ENCODE data around the gene RAB11FIP4.

DNA sequence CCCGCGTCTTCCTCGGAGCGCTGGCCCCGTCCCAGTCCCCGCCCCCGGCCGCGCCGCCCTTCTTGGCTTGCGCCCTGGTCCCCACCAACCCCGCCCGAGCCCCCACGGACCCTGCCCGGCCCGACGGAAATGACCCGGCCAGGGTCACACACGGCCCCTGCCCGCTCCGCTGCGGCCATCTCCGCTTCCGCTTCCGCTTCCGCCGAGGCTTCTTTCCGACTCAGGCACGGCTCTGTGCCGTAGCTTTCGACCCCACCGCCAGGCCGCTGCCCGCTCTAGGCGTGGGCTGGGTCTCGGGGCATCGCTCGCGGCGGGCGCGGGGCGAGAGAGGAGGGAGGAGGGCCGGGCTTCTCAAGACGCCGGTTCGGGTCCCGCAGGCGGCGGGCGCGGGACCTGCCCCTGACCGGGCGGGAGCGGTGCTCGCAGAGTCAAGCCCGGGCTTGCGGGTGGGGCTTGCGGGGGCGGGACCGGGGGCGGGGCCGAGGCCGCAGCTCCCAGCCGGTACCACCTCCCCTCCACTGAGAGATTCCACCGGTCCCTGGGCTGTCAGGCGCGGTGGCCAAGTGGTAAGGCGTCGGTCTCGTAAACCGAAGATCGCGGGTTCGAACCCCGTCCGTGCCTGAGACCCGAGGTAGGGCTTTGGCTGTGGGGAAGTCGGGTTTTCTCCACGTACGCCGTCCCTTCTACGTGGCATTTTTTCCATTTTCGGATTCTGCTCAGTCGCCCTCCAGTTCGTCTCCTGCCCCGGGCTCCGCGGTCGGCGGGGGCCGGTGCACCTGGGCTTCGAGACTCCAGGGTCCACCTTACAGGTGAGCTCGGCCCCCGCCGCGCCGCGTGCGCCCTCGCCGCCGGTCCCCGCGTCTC lies 158.3 kb downstream of the RAB11FIP4 start:
- TF ChIP-seq CTCF (IDR thresholded peaks at IDR 0.05; ENCODE audit: borderline replicate concordance, extremely low read depth, low read length, poor library complexity, severe bottlenecking) (no peak), EZH2 (IDR thresholded peaks at IDR 0.05; ENCODE audit: borderline replicate concordance, low read depth, low read length, severe bottlenecking) (no peak)
